K562 (cell line): ENCODE results near the gene VPS45. TPM values are rescaled to one million over a fixed set of nuclear protein-coding genes. Genes with fewer than 3 reads are reported as not detected.

ENCODE experiments used
- ATAC-seq: fragments of 200-7000 bp; cut with Tn5 transposase; 3 replicates; pipeline ENCODE4 v1.9.1; 2020; ENCODE audit warnings: moderate library complexity
- BruUV-seq: library from RNA; stranded (reverse); fragments of 400-500 nt; replicated peaks from 2 replicates; lab custom pipeline; 2021; lab: Mats Ljungman, UMichigan
- CTCF ChIA-PET: fragments of 300-600 bp; formaldehyde crosslinking; extraction: SDS; loops from one replicate; lab custom pipeline; 2021; ENCODE audit warnings: low intra/inter-chr PET ratio; lab: Yijun Ruan, JAX
- POLR2A ChIA-PET: fragments of 300-600, 350-650 bp; sonication (Branson Sonifier 250); formaldehyde crosslinking; extraction: SDS; loops from one replicate; lab custom pipeline; 2021; ENCODE audit warnings: antibody characterized with exemption, inconsistent platforms; lab: Yijun Ruan, JAX
- DNase-seq, 4 experiments: peaks; one replicate each; pipeline versions ENCODE4 v3.0.0 to v3.0.0-alpha.2; 2011 to 2018; ENCODE audit warnings: low spot score in 3 of 4, mixed read lengths in 3 of 4; ENCODE audit errors: extremely low read depth in 1 of 4
- FAIRE-seq: peaks from 2 replicates; lab custom pipeline; 2011; peaks lifted over from hg19 to GRCh38; lab: Jason Lieb, UNC
- H2AFZ ChIP-seq: 2 replicates; pipeline ENCODE4 v1.6.0; 2011; ENCODE audit warnings: low read depth, low read length, control low read depth, inconsistent platforms
- H3K27ac ChIP-seq: fragments of 200-600 bp; 3 replicates; pipeline ENCODE4 v1.8.0; 2011; ENCODE audit warnings: low read depth, mild to moderate bottlenecking, control low read depth, inconsistent platforms, low read length, moderate library complexity, mixed read lengths; ENCODE audit errors: extremely low read depth
- H3K27me3 ChIP-seq, 2 experiments: fragments of 300-600 bp in 1 of 2; 2 replicates in 1 of 2; 3 replicates in 1 of 2; pipeline versions ENCODE4 v1.6.0 to v1.8.0; 2011; ENCODE audit warnings: inconsistent platforms in 2 of 2, low read length in 2 of 2, mild to moderate bottlenecking in 1 of 2, mixed read lengths in 1 of 2, moderate library complexity in 1 of 2; ENCODE audit not compliant: control insufficient read depth in 2 of 2, insufficient read depth in 2 of 2
- H3K36me3 ChIP-seq: fragments of 300-600 bp; 3 replicates; pipeline ENCODE4 v1.8.0; 2011; ENCODE audit warnings: mild to moderate bottlenecking, low read length, inconsistent platforms; ENCODE audit not compliant: control insufficient read depth, insufficient read depth
- H3K4me1 ChIP-seq, 2 experiments: fragments of 200-600 bp in 1 of 2; replicated peaks in 1 of 2; 2 replicates in 1 of 2; 3 replicates in 1 of 2; pipeline versions ENCODE4 v1.5.1 to v1.8.0; 2011; ENCODE audit warnings: inconsistent platforms in 2 of 2, low read length in 2 of 2, mild to moderate bottlenecking in 1 of 2, mixed read lengths in 1 of 2, moderate library complexity in 1 of 2; ENCODE audit not compliant: control insufficient read depth in 2 of 2, insufficient read depth in 2 of 2
- H3K4me2 ChIP-seq: 2 replicates; pipeline ENCODE4 v1.6.1; 2011; ENCODE audit warnings: low read length, control low read depth, inconsistent platforms, mixed read lengths; ENCODE audit not compliant: insufficient read depth
- H3K4me3 ChIP-seq: fragments of 200-600 bp; sonication (generic), shearing (Covaris generic); 2 replicates; pipeline ENCODE4 v1.5.1; 2016; ENCODE audit warnings: control low read depth, inconsistent platforms
- H3K79me2 ChIP-seq: fragments of 200-600 bp; 3 replicates; pipeline ENCODE4 v1.8.0; 2011; ENCODE audit warnings: low read length, inconsistent platforms; ENCODE audit not compliant: control insufficient read depth, insufficient read depth
- H3K9ac ChIP-seq, 2 experiments: 2 replicates each; pipeline versions ENCODE4 v1.6.0 to v1.6.1; 2011; ENCODE audit warnings: low read depth in 2 of 2, low read length in 2 of 2, control low read depth in 1 of 2, inconsistent platforms in 1 of 2, mild to moderate bottlenecking in 1 of 2, mixed read lengths in 1 of 2; ENCODE audit not compliant: insufficient read depth in 1 of 2
- H3K9me1 ChIP-seq: one replicate; pipeline ENCODE4 v1.6.0; 2011; ENCODE audit warnings: inconsistent platforms, mild to moderate bottlenecking, low read length, moderate library complexity; ENCODE audit not compliant: control insufficient read depth, insufficient read depth
- H3K9me3 ChIP-seq: replicated peaks from 2 replicates; pipeline ENCODE4 v1.5.1; 2011; ENCODE audit warnings: low read depth, low read length, inconsistent platforms; ENCODE audit not compliant: control insufficient read depth, insufficient read depth
- H4K20me1 ChIP-seq: replicated peaks from 2 replicates; pipeline ENCODE4 v1.6.1; 2011; ENCODE audit warnings: low read length, inconsistent platforms, mixed read lengths; ENCODE audit not compliant: control insufficient read depth, insufficient read depth
- BCL6 ChIP-seq: fragments of 250-450 bp; sonication (Bioruptor Pico); IDR thresholded peaks from 2 replicates; pipeline ENCODE4 v1.4.0; 2020
- CBX3 ChIP-seq, 2 experiments: IDR thresholded peaks; 1 replicate in 1 of 2; 2 replicates in 1 of 2; pipeline ENCODE4 v1.6.1; 2012; ENCODE audit warnings: inconsistent platforms in 2 of 2, low read length in 2 of 2, borderline replicate concordance in 1 of 2, control low read depth in 1 of 2
- FIP1L1 ChIP-seq: fragments of 200-400 bp; formaldehyde crosslinking; IDR thresholded peaks from 2 replicates; pipeline ENCODE4 v1.6.1; 2018; ENCODE audit warnings: mild to moderate bottlenecking, low read depth, low read length; ENCODE audit not compliant: poor library complexity, severe bottlenecking
- MXD1 ChIP-seq: fragments of 250-450 bp; sonication (Bioruptor Pico); IDR thresholded peaks from 2 replicates; pipeline ENCODE4 v1.8.0; 2021; ENCODE audit warnings: borderline replicate concordance, mild to moderate bottlenecking, moderate library complexity; ENCODE audit not compliant: poor library complexity, severe bottlenecking
- SMARCC2 ChIP-seq: fragments of 450-650 bp; IDR thresholded peaks from 2 replicates; pipeline ENCODE4 v1.6.1; 2017; ENCODE audit warnings: antibody characterized with exemption, moderate library complexity, mild to moderate bottlenecking, low read depth
- TCFL5 ChIP-seq: fragments of 250-450 bp; sonication (Bioruptor Pico); conservative IDR thresholded peaks from 2 replicates; pipeline ENCODE4 v1.6.1; 2021; ENCODE audit warnings: mild to moderate bottlenecking, moderate library complexity, matching md5 sums
- TSHZ1 ChIP-seq: fragments of 250-450 bp; sonication (Bioruptor Pico); IDR thresholded peaks from 2 replicates; pipeline ENCODE4 v1.4.0; 2020; ENCODE audit warnings: mild to moderate bottlenecking, moderate library complexity
- ZBTB34 ChIP-seq: fragments of 250-450 bp; sonication (Bioruptor Pico); IDR thresholded peaks from 2 replicates; pipeline ENCODE4 v1.8.0; 2021; ENCODE audit warnings: mild to moderate bottlenecking, moderate library complexity
- ZNF384 ChIP-seq: IDR thresholded peaks from 2 replicates; pipeline ENCODE4 v1.6.1; 2012; ENCODE audit warnings: low read depth, low read length, improper control_type of control experiment
- WGBS: fragments of 100-300 bp; shearing (Covaris generic); methylation state at CpG from one replicate; pipeline ENCODE4 v1.1.6; 2016; ENCODE audit warnings: low coverage, mixed read lengths; ENCODE audit not compliant: insufficient coverage; ENCODE audit errors: missing lambda C conversion rate; 5-methylcytosine and 5-hydroxymethylcytosine counted together
- in situ Hi-C: fragments of 300-500 bp; cut with MboI; formaldehyde crosslinking; loops from 4 replicates; pipeline ENCODE4 v1.15.0; 2018; ENCODE audit warnings: inconsistent platforms, mixed read lengths
- intact Hi-C: fragments of 100-400 bp; cut with micrococcal nuclease; formaldehyde crosslinking; loops from 2 replicates; pipeline ENCODE4 v1.14.2; 2022
- polyA plus RNA-seq, 8 experiments: library from polyadenylated mRNA; depleted of rRNA in 4 of 8; stranded (reverse) in 5 of 8; unstranded in 3 of 8; fragments of >200 nt; fragmentation: Nextera tagmentation in 2 of 8; fragmentation: Illumina TruSeq in 1 of 8; extraction: Ambion mirVana in 2 of 8; extraction: Trizol in 1 of 8; gene quantifications; 2 replicates each; pipeline versions ENCODE4 v1.2.1 to v1.2.3, GENCODE V29; 2011 to 2014; ENCODE audit warnings: inconsistent platforms in 1 of 8, missing spikeins in 1 of 8
- total RNA-seq, 7 experiments: library from RNA; depleted of rRNA in 6 of 7; stranded (reverse); fragments of >200 nt in 6 of 7; fragmentation: Illumina TruSeq in 2 of 7; extraction: Trizol in 2 of 7; gene quantifications; 2 replicates each; pipeline versions ENCODE4 v1.2.1 to v1.2.3, GENCODE V29; 2011 to 2021; ENCODE audit warnings: low replicate concordance in 1 of 7

VPS45 gene
- total and polyA plus RNA-seq, 9 of the 15 experiments (the other 6 are each of a cell fraction or from before 2014, with no cell fraction given) = 17.9 to 48.2 (median 34.4) TPM

GRCh38 chr1:150020711-150021110 is 46.9 kb upstream of the VPS45 start:
- no peak for ATAC-seq
- no peak for FAIRE-seq
- H3K79me2 ChIP-seq = no peaks in the 10 kb centered on the region
- H4K20me1 ChIP-seq = no peaks in the 10 kb centered on the region
- no peak overlapping the region for H3K9ac ChIP-seq
- POLR2A ChIA-PET = interaction anchor here (0.7 kb wide), 1 partner anchor 10 kb away, joined by 3 read pairs; the partner anchor contains the start of gene OTUD7B
- no peak overlapping the region for H3K4me3 ChIP-seq
- H3K4me2 ChIP-seq = no peak overlapping the region
- in situ Hi-C loops = no loop called here
- H3K27me3 ChIP-seq = no peaks in the 10 kb centered on the region
- no peaks in the 10 kb centered on the region for H3K36me3 ChIP-seq
- H3K9me1 ChIP-seq = no peaks in the 10 kb centered on the region
- DNase-seq = no peak
- 43% methylated on average over 2 of the region's 2 CpGs for WGBS
- peaks cover 0 to 2% of the 10 kb centered on the region in 2 experiments; a peak in 3 of 5 replicates for H3K4me1 ChIP-seq
- no TSS peak for BruUV-seq
- no peaks in the 10 kb centered on the region for H3K9me3 ChIP-seq
- no peak overlapping the region for H3K27ac ChIP-seq
- H2AFZ ChIP-seq = no peak overlapping the region
- intact Hi-C loops = no loop called here
- CTCF ChIA-PET = no interaction called here
- TF ChIP-seq BCL6 (CRISPR knock-in tag) (no peak), MXD1 (CRISPR knock-in tag) (no peak), ZBTB34 (CRISPR knock-in tag) (no peak), TCFL5 (CRISPR knock-in tag) (no peak), SMARCC2 (no peak), FIP1L1 (no peak), TSHZ1 (no peak), ZNF384 (no peak), CBX3 (IDR thresholded peaks at IDR 0.05; ENCODE audit: borderline replicate concordance in 1 of 2, low read length in 2 of 2) (no peak)
